Lower leg skin (tissue), 3 donors: ENCODE data around the gene OGA.

Source experiments
- POLR2A ChIP-seq, 2 donors: fragments of 450-650 bp; IDR thresholded peaks; one replicate each; pipeline ENCODE4 v1.6.1; 2016 to 2017; ENCODE audit warnings: antibody characterized with exemption in 2 of 2, mild to moderate bottlenecking in 1 of 2, moderate library complexity in 1 of 2
- TF ChIP-seq, protein P1 (sequence below), 3 donors: fragments of 450-650 bp; IDR thresholded peaks; one replicate each; pipeline ENCODE4 v1.5.1; 2016; ENCODE audit warnings: antibody characterized with exemption in 3 of 3, mild to moderate bottlenecking in 3 of 3, moderate library complexity in 2 of 3

DNA sequence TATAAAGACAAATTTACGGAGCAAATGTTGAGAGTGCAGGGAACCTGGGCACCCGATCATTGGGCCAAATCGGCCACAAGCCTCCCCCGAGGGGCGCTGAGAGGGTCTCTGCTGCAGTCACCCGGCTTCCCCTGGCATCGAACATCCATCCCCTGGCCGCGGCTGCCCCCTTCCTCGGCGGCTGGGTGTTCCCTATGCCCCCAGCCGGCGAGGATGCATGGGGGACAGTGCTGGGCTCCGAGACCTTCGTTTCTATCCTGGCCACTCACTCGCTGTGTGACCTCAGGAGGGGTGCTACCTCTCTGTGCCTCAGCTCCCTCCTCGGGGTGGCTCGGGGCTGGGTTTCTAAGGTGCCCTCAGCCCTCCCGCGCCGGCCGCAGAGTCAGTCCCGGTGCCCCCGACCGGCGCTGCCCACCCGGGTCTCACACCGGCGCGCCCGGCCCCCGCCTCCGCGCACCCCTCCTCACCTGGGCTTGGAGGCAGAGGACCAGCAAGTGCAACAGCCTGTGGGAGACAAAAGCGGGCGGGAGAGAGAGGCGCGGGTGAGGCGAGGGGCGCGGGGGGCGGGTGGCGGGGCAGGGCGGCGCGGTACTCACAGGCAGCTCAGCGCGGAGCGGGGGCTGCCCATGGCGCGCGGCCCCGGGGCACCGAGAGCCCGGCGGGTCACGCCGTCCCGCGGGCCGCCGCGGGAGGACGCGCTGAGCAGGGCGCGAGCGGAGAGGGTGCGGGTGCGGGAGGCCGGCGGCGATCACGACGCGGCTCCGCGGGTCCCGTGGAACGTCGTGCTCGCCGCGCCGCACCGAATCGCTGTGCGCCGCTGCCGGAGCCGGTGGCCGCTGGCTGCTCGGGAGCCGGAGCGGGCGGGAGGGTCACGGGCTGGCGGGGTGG, 42.7 kb downstream of the OGA start, which contains the start of gene FGF8:
- TF ChIP-seq, protein P1, sequence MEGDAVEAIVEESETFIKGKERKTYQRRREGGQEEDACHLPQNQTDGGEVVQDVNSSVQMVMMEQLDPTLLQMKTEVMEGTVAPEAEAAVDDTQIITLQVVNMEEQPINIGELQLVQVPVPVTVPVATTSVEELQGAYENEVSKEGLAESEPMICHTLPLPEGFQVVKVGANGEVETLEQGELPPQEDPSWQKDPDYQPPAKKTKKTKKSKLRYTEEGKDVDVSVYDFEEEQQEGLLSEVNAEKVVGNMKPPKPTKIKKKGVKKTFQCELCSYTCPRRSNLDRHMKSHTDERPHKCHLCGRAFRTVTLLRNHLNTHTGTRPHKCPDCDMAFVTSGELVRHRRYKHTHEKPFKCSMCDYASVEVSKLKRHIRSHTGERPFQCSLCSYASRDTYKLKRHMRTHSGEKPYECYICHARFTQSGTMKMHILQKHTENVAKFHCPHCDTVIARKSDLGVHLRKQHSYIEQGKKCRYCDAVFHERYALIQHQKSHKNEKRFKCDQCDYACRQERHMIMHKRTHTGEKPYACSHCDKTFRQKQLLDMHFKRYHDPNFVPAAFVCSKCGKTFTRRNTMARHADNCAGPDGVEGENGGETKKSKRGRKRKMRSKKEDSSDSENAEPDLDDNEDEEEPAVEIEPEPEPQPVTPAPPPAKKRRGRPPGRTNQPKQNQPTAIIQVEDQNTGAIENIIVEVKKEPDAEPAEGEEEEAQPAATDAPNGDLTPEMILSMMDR (IDR thresholded peaks at IDR 0.05) = no peak
- no peak for TF ChIP-seq POLR2A (IDR thresholded peaks at IDR 0.05)
